Esophagus muscularis mucosa (tissue), 4 donors: ENCODE results near the gene TF. TPM values are rescaled to one million over a fixed set of nuclear protein-coding genes. Genes with fewer than 3 reads are reported as not detected.
A peak's percentile ranks its signal among the peaks of the same experiment; 100 is the strongest.

Source experiments
- DNase-seq: peaks from one replicate; pipeline ENCODE4 v3.0.0-alpha.2; 2017; ENCODE audit errors: extremely low spot score
- H3K27ac ChIP-seq, 4 donors: fragments of 200-600 bp; sonication (generic); replicated peaks in 1 of 4; 1 replicate in 3 of 4; 2 replicates in 1 of 4; pipeline ENCODE4 v1.5.1; 2016 to 2019; ENCODE audit warnings: mild to moderate bottlenecking in 1 of 4
- H3K27me3 ChIP-seq, 4 donors: fragments of 200-600 bp; sonication (generic); one replicate each; pipeline versions ENCODE4 v1.5.1 to v1.6.0; 2016 to 2019
- H3K36me3 ChIP-seq, 4 donors: fragments of 200-600 bp; sonication (generic); one replicate each; pipeline ENCODE4 v1.5.1; 2016 to 2019
- H3K4me1 ChIP-seq, 4 donors: fragments of 200-600 bp; sonication (generic); one replicate each; pipeline ENCODE4 v1.5.1; 2016 to 2019
- H3K4me3 ChIP-seq, 4 donors: fragments of 200-600 bp; sonication (generic); 1 replicate in 2 of 4; 2 replicates in 2 of 4; pipeline ENCODE4 v1.5.1; 2016 to 2019; ENCODE audit warnings: mild to moderate bottlenecking in 4 of 4, moderate library complexity in 1 of 4
- H3K9me3 ChIP-seq, 4 donors: fragments of 200-600 bp; sonication (generic); 1 replicate in 3 of 4; 2 replicates in 1 of 4; pipeline ENCODE4 v1.5.1; 2016 to 2019
- CTCF ChIP-seq, 3 experiments: fragments of 200-600 bp in 2 of 3; fragments of 450-650 bp in 1 of 3; sonication (generic) in 2 of 3; IDR thresholded peaks; one replicate each; pipeline ENCODE4 v1.5.1; 2017 to 2019; ENCODE audit warnings: antibody characterized with exemption in 3 of 3, mild to moderate bottlenecking in 2 of 3, moderate library complexity in 1 of 3
- EP300 ChIP-seq: sonication (generic); formaldehyde crosslinking; IDR thresholded peaks from one replicate; pipeline ENCODE4 v1.6.1; 2017; ENCODE audit warnings: antibody characterized with exemption
- POLR2A ChIP-seq: fragments of 450-650 bp; IDR thresholded peaks from one replicate; pipeline ENCODE4 v1.6.1; 2017; ENCODE audit warnings: antibody characterized with exemption, moderate library complexity, mild to moderate bottlenecking, low read depth
- POLR2AphosphoS5 ChIP-seq, 2 donors: sonication (generic); formaldehyde crosslinking; IDR thresholded peaks; one replicate each; pipeline ENCODE4 v1.6.1; 2017; ENCODE audit warnings: antibody characterized with exemption in 2 of 2
- WGBS: methylation state at CpG from one replicate; pipeline ENCODE4 v1.1.5; 2018; 5-methylcytosine and 5-hydroxymethylcytosine counted together
- intact Hi-C: fragments of 100-400 bp; cut with DNase I; formaldehyde crosslinking; loops from one replicate; pipeline ENCODE4 v1.15.1; 2023
- total RNA-seq, 4 donors: library from RNA; depleted of rRNA; stranded (reverse); fragments of >200 nt; gene quantifications; one replicate each; pipeline versions ENCODE4 v1.1.0 to v1.2.1, GENCODE V29; 2016

TF gene
- total RNA-seq, 4 donors from 2014 or later = under 0.01 to 3.1 (median 0.28) TPM

GRCh38 chr3:133742351-133743091, 3.7 kb upstream of the TF start:
- DNase-seq = no peak
- no peaks in the 10 kb centered on the region for H3K9me3 ChIP-seq
- TF ChIP-seq POLR2AphosphoS5 (IDR thresholded peaks at IDR 0.05) (no peak), CTCF (IDR thresholded peaks at IDR 0.05) (no peak), EP300 (no peak)
- H3K4me1 ChIP-seq = peaks cover 0 to 8% (median 7%) of the 10 kb centered on the region in 4 donors
- WGBS = 51% methylated on average over 9 of the region's 9 CpGs
- no peaks in the 10 kb centered on the region for H3K36me3 ChIP-seq
- peaks cover 0 to 51% (median 5%) of the 10 kb centered on the region in 4 donors for H3K27me3 ChIP-seq
- no peak overlapping the region for H3K4me3 ChIP-seq
- intact Hi-C loops = no loop called here
- no peak overlapping the region for H3K27ac ChIP-seq

DNA sequence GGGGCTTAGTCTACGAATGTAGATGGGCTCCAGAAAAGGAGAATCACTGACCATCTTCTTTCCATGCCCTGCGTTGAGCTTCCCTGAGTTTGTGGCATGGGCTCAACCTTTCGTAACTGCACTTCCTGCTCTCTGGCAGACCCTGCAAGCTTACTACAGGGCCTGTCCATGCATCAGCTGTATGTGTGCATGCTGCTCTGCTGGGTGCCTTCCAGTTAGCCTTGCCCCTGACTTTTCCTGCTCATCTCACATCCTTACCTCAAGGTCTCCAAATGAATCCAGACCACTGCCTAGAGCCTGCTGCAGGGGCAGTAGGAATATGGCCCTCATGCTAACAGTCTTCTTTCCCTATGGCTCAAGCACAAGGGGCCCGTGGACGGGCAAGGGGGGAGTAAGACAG, 2.0 kb upstream of the TF start:
- peak; percentile 84 for DNase-seq
- H3K27me3 ChIP-seq = peaks cover 0 to 53% (median 5%) of the 10 kb centered on the region in 4 donors
- intact Hi-C loops = no loop called here
- peaks cover 0 to 8% (median 7%) of the 10 kb centered on the region in 4 donors for H3K4me1 ChIP-seq
- H3K9me3 ChIP-seq = no peaks in the 10 kb centered on the region
- no peaks in the 10 kb centered on the region for H3K36me3 ChIP-seq
- H3K27ac ChIP-seq = no peak overlapping the region
- H3K4me3 ChIP-seq = no peak overlapping the region
- WGBS = 36% methylated on average over 2 of the region's 5 CpGs
- TF ChIP-seq EP300 = no peak
- no peak for TF ChIP-seq POLR2AphosphoS5 (IDR thresholded peaks at IDR 0.05)
- TF ChIP-seq POLR2A = no peak
- no peak for TF ChIP-seq CTCF (IDR thresholded peaks at IDR 0.05)

DNA sequence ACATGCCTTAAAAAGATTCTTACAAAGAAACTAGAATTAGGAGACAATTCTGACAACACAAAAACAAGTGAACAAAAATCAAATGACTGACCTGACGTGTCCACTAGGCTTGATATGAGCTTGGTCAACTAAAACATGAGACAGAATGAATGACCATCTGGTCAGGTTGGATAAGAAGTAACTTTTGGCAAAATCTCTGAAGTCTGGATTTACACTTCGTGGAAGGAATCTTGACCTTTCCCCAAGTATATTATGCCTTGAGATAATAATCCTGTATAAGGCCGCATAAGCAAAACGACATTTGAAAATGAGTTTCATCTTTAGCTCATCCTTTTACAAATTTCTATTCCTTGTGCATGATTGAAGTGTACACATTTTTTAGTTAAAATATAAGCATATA, 1.1 kb upstream of the TF start:
- Histone ChIP-seq H3K4me1 (peaks cover 0 to 10% (median 7%) of the 10 kb centered on the region in 4 donors), H3K4me3 (no peak overlapping the region), H3K27ac (no peak overlapping the region), H3K27me3 (peaks cover 0 to 53% (median 5%) of the 10 kb centered on the region in 4 donors), H3K36me3 (no peaks in the 10 kb centered on the region), H3K9me3 (no peaks in the 10 kb centered on the region)
- TF ChIP-seq POLR2A = no peak
- no peak for TF ChIP-seq CTCF (IDR thresholded peaks at IDR 0.05)
- no peak for TF ChIP-seq POLR2AphosphoS5 (IDR thresholded peaks at IDR 0.05)
- TF ChIP-seq EP300 = no peak
- WGBS = 87% methylated on average over 4 of the region's 4 CpGs
- DNase-seq = no peak
- intact Hi-C loops = no loop called here

DNA sequence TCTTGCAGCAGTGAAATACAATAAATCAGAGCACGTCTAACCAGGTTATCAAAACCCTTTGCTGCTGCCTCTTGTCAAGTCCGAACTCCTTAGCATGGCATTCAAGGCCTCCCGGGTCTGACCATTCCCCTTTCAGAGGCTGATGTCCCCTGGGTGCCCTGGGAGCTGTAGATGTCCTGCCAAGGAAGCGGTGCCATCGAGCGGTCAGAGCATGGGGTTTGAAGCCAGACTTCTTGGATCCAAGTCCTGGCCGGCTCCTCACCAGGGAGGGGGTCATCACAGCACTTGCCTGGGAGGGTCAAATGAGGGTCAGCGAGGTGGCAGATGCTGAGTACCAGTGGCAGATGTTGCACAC, 496 bp downstream of the TF start:
- H3K4me3 ChIP-seq = peak overlapping the region in 1 of 4 donors; percentile 28
- no peak for TF ChIP-seq POLR2A
- TF ChIP-seq EP300 = no peak
- TF ChIP-seq POLR2AphosphoS5 (IDR thresholded peaks at IDR 0.05) = no peak
- TF ChIP-seq CTCF (IDR thresholded peaks at IDR 0.05) = no peak

More for the DNA sequence above, 496 bp downstream of the TF start:
- Histone ChIP-seq H3K9me3 (no peaks in the 10 kb centered on the region), H3K36me3 (no peaks in the 10 kb centered on the region), H3K27me3 (peaks cover 0 to 53% (median 5%) of the 10 kb centered on the region in 4 donors), H3K27ac (no peak overlapping the region), H3K4me1 (peaks cover 0 to 14% (median 7%) of the 10 kb centered on the region in 4 donors)
- DNase-seq = no peak
- 80% methylated on average over 8 of the region's 8 CpGs for WGBS
- intact Hi-C loops = no loop called here
